Mammary epithelial cell (primary cell): ENCODE measurements around the gene ANKMY2.

Source experiments
- CTCF ChIP-seq, 2 donors: IDR thresholded peaks in 1 of 2; conservative IDR thresholded peaks in 1 of 2; 2 replicates each; pipeline ENCODE4 v1.5.1; 2011 to 2012; ENCODE audit warnings: inconsistent platforms in 2 of 2, low read length in 2 of 2, mild to moderate bottlenecking in 2 of 2, control low read depth in 1 of 2, low read depth in 1 of 2; ENCODE audit not compliant: insufficient read depth in 1 of 2; ENCODE audit errors: extremely low read depth in 1 of 2
- EZH2 ChIP-seq: IDR thresholded peaks from 2 replicates; pipeline ENCODE4 v1.6.1; 2012; ENCODE audit warnings: low read length, inconsistent platforms, borderline replicate concordance

GRCh38 chr7:16562456-16563220 is 82.9 kb downstream of the ANKMY2 start:
- TF ChIP-seq CTCF (conservative IDR thresholded peaks at IDR 0.05 in 1 of 2, IDR thresholded peaks at IDR 0.05 in 1 of 2; ENCODE audit: extremely low read depth in 1 of 2, insufficient read depth in 1 of 2, low read depth in 1 of 2, low read length in 2 of 2) (no peak), EZH2 (no peak)
